ENCODE data around the gene FAM25A. TPM values are rescaled to one million over a fixed set of nuclear protein-coding genes. Genes with fewer than 3 reads are reported as not detected.

The FAM25A gene
- total RNA-seq, 4 donors from 2014 or later = not detected

DNA sequence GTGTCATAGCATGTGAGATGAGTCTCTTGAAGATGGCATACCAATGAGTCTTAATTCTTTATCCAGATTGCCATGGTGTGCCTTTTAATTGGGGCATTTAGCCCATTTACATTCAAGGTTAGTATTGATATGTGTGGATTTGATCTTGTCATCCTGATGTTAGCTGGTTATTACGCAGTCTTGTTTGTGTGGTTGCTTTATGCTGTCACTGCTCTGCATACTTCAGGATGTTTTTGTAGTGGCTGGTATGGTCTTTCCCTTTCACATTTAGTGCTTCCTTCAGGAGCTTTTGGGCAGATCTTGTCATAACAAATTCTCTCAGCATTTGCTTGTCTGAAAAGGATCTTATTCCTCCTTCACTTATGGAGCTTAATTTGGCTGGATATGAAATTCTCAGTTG lies 16.5 kb downstream of the FAM25A start:
- no peak for TF ChIP-seq CTCF (IDR thresholded peaks at IDR 0.05; ENCODE audit: low read depth)

DNA sequence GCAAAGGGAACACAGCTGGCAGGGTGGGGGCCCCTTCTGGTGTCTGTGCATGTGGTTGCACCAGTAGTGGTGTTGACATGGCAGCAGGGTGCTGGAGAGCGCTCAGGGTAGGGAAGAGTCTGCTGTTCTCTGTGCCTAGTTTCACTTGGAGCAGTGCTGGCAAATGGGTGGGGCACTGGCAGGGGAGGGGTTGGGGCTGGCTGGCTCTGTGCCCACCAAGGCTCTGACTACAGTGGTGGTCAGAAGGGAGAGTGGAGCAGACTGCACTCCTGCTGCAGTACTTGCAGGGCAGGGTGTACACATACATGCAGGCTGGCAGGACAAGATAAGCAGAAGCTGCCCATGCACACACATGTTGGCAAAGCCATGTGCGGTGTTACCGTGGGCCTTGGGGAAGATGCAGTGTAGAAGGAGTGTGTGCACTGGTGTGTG lies 18.2 kb downstream of the FAM25A start:
- TF ChIP-seq CTCF (IDR thresholded peaks at IDR 0.05; ENCODE audit: low read depth) = no peak

DNA sequence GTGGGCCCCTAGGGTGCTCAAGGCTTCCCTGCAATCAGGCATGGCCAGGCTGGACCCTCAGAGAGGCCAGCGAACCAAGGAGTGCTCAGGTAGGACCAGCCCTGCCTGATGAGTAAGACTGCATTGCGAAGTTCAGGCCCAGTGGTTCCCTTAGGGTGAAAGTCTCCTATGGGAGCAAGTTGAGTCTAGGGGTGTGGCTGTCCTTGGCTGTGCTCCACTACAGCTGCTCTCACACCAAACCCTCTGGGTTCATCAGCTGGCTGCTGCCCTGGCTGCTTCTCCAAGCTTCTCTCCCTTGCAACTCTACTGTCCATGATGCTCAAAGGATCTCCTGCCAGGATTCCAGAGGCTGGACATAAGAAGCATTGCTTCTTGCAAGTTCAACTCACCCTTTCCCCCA lies 18.7 kb downstream of the FAM25A start:
- no peak for TF ChIP-seq CTCF (IDR thresholded peaks at IDR 0.05; ENCODE audit: low read depth)

- TF ChIP-seq CTCF (IDR thresholded peaks at IDR 0.05; ENCODE audit: low read depth) = no peak
Observed at GRCh38 chr10:87045434-87045938, 25.4 kb downstream of the FAM25A start.

GRCh38 chr10:87053111-87053510 lies 33.0 kb downstream of the FAM25A start:
- TF ChIP-seq CTCF (IDR thresholded peaks at IDR 0.05; ENCODE audit: low read depth) = no peak

DNA sequence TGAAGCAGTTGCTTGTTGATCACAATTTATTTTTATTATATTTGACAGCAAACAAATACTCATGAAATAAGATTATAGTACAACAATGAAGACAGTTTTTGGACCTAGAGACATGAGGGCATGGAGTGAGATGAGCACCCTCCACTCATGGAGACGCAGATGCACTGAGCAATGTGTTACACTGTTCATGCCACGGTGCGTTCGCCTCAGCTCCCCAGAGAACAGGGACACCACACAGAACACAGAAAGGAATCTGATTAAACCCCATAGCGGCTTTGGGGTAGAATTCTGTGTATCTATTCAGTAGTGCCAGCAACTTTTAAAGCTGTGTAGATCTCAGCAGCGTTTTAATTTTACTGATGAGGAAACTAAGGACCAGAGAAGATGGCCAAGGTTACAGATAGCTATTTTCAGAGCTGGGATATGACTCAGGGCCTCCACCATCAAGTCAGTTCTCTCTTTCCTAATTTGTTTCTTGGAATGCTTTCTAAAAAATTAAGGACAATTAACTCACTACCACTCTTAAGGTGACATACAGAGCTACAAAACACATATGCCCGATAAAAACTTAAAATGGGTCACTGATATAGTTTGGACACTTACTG lies 33.6 kb downstream of the FAM25A start:
- no peak for TF ChIP-seq CTCF (IDR thresholded peaks at IDR 0.05; ENCODE audit: low read depth)

- no peak for TF ChIP-seq CTCF (IDR thresholded peaks at IDR 0.05; ENCODE audit: low read depth)
Observed at GRCh38 chr10:87054373-87055295, 34.5 kb downstream of the FAM25A start.

Measured in subcutaneous adipose tissue (tissue), 4 donors.